Activated CD4-positive, alpha-beta T cell treated with anti-CD3 and anti-CD28 coated beads, Interleukin-2, amount 50 U/mL, for 24 hours (primary cell): ENCODE measurements around the gene LRRN4CL.

Experiments
- DNase-seq, 2 donors: peaks; one replicate each; pipeline ENCODE4 v3.0.0-alpha.2; 2020; ENCODE audit warnings: low read depth in 1 of 2, low spot score in 1 of 2

LRRN4CL gene

DNA sequence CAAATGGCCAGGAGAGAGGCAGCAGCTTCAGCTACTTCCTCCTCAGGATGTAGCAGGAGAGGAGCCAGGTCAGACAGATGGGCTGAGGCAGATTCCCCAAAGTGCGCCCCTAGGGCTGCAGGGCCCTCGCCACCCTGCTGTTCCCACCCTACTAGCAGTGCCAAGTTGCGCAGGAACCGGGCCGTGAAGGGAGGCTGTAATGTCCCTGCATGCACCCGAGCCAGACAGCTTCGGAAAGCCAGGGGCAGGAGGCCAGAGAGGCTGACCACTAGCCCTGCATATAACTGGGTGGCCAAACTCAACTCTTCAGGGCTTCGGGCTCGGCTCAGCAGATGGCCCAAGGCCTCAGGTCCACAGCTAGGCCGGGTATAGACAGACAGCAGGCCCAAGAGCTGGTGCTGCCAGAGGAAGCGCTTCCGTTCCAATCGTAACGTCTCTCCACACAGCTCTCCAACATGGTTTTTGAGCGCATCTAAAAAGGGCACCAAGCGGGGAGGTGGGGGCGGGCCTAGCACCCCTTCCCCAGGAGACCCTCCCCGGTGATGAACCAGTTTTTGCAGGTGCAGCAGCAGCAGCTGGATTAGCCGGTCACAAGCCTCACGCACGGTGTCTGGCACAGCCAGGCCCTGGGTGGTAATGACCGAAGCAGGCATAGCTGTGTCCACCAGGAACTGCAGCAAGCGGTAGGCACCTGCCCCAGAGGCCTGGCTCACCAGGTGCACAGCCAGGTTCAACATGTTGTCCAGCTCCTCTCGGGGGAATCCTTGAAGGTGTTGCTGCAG is 41.0 kb downstream of the LRRN4CL start:
- no peak for DNase-seq

DNA sequence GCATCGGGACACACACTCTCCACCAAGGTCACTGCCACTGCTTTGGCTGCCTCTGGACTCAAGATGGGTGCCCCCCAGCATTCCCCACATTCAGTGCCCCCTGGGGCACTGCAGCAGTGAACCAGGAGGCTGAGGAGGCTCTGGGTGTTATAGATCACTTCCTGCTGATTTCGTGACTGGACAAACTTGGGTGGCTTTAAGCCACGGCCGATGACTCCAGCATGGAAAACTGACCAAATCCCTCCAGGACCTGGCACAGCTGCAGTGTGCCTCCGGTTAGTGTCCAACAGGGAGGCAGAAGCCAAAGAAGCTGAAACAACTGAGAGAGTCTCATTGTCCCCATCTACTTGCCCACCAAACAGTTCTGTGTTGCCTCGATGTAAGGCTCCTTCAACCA is 41.7 kb downstream of the LRRN4CL start:
- no peak for DNase-seq

DNA sequence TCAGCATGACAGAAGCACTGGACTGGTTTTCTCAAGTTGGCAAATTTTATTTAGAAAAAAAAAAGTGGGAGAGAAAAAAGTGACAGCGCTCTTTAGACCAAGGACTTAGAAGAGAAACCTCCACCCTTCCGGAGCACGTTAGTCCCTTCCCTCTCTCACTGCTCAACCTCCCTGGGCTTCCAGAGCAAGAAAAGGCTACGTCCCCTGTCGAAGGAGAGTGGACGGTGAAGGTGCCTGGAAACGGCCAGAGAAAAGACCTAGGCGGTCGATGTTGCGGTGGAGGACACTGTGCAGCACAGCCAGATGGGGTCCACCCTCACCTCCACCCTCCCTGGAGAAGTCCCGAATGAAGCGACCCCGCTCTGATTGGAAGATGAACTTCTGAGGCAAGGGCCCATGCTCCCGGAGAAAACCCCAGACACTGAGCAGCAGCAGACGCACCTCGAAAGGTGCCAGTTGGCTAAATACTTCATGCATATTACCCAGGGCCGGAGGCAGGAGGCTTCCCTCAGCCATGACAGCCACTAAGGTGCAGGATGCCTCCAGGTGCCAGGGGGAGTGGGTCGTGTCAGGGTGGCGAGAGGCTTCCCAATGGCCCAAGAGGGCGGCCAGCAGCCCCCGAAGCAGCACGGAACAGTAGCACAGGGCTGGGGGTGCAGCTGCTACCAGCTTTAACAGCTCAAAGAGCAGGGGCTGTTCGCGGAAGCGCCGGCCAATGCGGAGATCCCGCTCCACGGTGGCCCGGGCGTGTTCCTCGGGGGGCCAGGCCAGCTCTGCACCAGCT is 42.3 kb downstream of the LRRN4CL start:
- no peak for DNase-seq

DNA sequence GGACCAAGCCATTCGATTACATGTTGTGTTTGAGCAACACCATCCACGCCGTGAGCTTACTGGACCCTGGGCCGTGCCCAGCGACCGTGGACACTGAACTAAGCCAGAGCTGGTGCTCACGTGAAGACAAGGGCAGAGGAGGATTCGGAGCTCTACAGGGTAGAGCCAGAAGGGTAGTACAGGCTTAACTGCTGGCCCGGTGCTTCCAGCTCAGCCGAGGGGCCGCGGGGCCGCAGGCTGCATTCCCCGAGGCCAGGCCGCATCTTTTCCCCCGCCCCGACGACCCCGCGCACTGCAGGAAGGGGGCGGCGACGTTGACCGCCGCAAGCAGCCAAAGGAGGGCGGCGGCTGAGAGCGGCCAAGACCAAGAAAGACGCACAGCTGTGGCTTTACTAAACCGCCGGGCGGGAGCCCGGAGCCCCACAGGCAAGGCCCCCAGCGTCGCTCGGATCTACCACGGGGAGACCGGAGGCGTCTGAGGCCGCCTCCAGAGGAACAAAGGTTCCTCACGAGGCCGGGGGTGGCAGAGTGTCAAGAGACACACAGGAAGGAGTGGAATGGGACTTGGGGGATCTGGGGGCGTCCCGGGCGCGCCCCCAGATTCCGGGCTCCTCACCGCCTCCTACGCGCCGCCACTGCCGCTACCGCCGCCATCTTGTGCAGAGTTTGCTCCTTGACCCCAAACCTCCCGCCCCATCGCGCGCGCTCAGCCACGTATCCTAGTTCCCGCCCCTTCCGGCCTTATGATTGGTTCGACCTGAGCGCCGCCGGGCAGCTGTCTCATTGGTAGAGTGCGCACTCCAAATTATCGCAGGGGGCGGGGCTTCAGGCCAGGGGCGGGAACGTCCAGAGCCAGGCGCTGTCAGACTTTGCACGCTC is 43.1 kb downstream of the LRRN4CL start, which contains the start of gene GANAB:
TSS of gene GANAB (minus strand) at position 668 of the 879 bp plus-strand sequence. CDS start at position 654, 14 bp downstream.
- DNase-seq: peak; percentile 98 to 99

DNA sequence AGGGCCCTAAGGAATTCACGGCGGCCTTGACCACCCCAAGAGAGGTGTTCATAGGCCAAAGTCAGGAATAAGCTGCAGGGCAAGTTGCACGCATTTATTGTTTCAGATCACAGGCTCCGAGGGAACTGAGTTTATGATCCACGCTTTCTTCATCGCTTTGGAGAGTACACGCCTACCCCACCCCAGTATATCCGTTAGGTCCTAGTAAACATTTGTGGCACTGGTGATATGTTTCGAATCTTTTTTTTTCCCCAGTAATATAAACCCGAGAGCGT is 43.7 kb downstream of the LRRN4CL start:
- no peak for DNase-seq

DNA sequence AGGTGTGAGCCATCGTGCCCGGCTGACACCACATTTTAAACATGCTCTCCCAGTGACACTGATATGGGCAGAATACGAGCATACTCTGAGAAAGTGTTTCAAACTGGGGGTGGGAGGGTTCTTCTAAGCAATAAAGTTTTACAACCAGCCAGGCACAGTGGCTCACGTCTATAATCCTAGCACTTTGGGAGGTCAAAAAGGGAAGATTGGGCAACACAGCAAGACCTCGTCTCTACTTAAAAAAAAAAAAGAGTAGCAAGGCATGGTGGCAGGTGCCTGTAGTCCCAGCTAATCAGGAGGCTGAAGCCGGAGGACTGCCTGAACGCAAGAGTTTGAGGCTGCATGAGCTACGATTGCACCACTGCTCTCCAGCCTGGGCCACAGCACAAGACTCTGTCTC is 45.1 kb downstream of the LRRN4CL start:
- DNase-seq: no peak
